Activated CD8-positive, alpha-beta memory T cell treated with anti-CD3 and anti-CD28 coated beads for 36 hours (primary cell): Measurements from ENCODE around the gene ITGBL1. TPM values are rescaled to one million over a fixed set of nuclear protein-coding genes. Genes with fewer than 3 reads are reported as not detected.

Experiments
- CTCF ChIA-PET: fragments of 350-600 bp; sonication (Branson Sonifier 250); formaldehyde crosslinking; loops from one replicate; lab custom pipeline; 2021; ENCODE audit warnings: antibody characterized with exemption; lab: Charles Lee
- POLR2A ChIA-PET: fragments of 350-600 bp; sonication (Branson Sonifier 250); formaldehyde crosslinking; loops from one replicate; lab custom pipeline; 2021; ENCODE audit warnings: antibody characterized with exemption; lab: Charles Lee
- total RNA-seq, 2 experiments: library from RNA; stranded (reverse); gene quantifications; one replicate each; pipeline ENCODE4 v1.2.3, GENCODE V29; 2021

ITGBL1 gene
- total RNA-seq, 2 experiments from 2014 or later: not detected

DNA sequence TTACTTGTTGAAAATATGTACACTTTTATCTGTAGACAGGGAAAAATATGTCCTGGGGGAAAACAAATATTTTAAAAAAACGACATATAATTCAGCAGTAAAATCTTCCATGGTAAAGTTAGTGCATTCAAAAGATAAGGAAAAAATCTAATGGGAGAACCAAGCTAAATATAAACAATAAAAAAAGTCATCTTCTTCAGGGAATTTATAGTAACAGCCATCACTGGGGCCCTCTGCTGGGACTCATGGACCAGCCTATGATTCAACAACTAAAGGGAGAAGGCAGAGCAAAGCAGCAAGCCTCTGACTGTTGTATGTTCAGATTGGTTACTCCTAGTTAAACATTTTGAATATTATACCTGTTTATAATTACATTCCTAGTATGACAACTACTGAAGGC, 93.0 kb downstream of the ITGBL1 start:
- ChIA-PET POLR2A (no interaction called here), CTCF (no interaction called here)

DNA sequence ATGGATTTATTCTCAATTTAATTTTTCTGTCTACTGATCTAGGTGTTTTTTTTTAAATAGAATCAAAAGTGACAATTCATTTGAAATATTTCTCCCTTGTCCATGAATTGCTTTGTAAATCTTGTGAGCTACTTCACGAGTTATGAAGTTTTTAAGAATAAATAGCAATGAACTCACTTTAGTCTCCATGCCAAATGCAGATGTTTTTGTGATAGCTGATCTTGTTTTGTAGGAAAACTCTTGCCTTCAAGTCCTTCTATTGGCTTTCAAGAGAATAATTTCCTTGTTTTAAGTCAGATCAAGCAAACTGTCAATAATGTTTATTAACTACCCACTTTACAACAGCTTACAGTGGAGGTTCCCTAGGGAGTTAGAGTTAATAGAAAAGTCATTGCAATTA, 99.8 kb downstream of the ITGBL1 start:
- CTCF ChIA-PET: no interaction called here

DNA sequence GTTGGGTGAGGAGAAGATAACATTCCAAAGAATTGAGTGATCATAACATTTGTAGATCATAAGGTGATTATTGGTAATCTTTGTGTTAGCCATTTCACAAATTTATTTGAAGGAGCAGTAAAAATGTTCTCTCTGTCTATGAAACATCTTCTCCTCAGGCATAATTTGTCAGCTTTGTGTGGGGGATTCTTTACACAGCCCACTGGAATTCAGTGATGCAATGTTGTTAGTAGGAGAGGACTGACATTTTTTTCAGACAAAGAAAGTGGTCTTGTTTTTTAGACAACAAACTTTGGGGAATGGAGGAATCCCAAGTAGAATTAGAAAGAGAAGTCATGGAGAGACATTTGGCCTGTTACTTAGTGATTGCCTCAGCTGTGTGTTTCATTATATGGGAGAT, 100.3 kb downstream of the ITGBL1 start:
- POLR2A ChIA-PET: no interaction called here
- CTCF ChIA-PET: no interaction called here

More for the DNA sequence above, 99.8 kb downstream of the ITGBL1 start:
- POLR2A ChIA-PET: no interaction called here

DNA sequence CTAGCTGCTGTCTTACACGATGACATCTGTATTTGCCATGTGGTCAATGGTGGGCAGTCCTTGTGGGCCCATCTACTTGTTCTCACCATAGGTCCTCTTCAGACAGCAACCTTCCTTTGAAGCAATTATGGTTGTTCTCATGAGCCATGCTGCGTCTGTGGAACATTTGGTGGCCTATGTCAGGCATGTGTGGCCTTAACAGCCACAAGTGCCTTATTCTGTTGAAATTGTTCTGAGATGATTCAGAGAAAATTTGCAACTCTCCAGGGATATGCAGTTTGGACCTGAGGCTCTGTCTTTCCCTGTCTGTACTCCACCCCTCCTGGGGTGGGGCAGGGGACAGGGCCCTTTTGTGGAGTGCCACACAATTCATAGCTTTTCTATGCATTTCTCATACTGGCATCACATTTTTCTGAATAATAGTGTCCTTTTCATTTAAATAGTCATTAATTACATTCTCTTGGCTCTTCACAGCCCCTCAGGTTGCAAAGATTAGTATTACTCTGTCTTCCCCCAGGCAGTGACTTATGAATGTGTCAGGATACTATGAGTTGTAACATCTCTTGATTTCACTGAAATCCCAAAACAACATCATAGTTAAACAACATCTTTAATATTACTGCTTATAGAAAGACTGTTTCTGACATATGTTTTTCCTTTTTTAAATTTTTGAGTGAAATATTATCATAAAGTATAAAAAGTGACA, 102.1 kb downstream of the ITGBL1 start:
- POLR2A ChIA-PET: no interaction called here
- CTCF ChIA-PET: no interaction called here

DNA sequence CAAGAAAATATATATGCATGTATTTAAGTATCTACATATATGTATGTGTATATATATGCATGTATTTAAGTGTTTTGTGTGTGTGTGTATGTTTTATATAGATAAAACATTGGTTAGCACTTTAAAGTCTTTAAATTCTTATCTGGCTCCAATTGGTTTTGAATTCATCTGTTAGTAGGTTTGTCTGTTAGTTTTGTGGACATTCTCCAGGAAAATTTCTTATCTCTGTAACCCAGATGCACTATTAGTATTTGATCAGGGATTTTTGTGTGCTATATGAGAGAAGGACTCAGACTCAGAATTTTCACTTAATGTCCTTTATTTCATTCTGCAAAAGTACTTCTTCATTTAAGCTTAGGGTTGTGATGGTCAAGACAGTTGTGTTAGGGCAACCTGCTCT, 103.1 kb downstream of the ITGBL1 start:
- ChIA-PET POLR2A (no interaction called here), CTCF (no interaction called here)

DNA sequence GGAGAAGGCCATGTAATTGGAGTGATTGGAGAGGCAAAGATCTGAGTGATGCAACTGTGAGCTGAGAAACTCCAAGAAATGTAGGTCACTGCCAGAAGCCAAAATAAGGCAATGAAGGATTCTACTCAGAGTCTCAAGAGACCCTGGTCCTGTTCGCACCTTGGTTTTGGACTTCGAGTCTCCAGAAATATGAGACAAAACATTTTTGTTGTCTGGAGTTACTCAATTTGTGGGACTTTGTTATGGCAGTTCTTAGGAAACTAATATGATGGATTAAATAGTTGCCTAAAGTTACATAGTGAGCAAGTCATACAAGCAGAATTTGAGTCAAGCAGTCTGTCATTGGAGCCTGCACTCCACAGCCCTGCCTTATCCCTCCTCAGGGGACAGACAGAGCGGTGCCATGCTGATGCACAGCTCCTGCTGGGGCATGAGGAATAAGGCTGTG, 104.2 kb downstream of the ITGBL1 start:
- POLR2A ChIA-PET: no interaction called here
- CTCF ChIA-PET: no interaction called here

DNA sequence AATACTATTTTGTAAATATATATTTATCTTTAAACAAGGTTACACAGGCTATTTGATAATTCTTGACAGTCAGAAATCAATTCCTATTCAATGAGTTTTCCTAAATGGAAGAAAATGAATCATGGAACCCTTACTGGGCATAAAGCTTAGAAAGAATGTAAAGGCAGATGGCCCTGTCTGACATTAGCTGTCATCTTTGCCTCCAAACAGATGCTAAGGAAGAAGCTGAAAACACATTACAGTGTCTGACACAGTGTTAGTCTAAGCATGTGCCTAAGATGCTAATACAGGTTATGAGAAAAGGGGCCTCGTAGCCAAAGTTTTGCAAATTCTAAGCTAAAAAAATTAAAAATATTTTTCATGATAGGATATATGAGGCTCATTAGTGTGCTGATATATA, 112.8 kb downstream of the ITGBL1 start:
- ChIA-PET POLR2A (no interaction called here), CTCF (no interaction called here)

DNA sequence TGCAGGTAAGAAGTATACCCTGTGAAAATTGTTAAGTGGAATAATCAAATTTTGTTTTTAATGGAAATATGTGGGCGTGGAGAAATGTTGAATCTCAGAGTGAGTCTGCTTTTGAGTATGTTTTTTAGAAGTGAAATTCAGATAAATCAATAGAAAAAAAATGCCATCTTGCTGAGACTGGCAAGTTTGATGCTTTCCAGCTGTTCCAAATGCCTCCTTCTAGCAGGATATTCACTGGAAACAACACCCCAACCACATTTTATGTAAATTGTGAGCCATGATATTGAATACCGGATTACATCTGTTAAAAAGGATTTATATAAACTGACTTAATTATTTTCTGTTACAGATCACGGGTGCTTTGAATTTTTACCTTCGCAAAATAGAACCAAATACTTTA, 115.4 kb downstream of the ITGBL1 start:
- ChIA-PET CTCF (no interaction called here), POLR2A (no interaction called here)

DNA sequence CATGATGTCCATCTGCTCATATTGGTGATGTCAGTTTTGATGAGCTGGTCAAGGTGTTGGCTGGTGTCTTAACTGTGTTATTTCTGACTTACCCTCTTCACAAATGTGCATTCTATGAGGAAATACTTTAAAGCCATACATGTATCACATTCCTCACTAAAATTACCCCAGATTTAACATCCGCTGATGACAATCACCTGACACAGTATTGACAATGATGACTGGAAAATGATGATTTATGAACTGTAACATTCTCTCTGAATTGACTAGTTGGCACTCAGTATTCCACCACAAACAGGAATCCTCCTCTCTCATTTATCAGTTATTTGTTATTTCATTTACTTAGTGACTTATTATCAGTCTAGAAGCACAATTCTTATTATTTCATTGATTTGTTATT, 117.3 kb downstream of the ITGBL1 start:
- ChIA-PET POLR2A (no interaction called here), CTCF (no interaction called here)

DNA sequence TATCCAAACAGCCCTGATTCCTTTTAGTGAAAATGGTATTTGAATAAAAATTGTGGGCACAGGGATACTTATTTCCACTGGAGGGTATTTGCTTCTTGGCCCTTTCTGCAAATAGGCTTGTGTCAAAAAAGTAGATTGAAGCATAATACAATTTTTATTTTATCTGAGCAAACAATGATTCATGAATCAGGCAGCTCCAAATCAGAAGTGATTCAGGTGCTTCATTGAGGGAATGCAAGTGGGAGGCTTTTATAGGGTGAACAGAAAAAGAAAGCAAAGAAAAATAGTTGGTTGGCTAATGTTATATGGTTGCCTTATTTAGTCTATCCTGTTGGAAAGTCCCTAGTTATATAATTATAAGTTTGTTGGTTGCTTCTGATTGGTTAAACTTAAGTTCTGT, 117.9 kb downstream of the ITGBL1 start:
- POLR2A ChIA-PET: no interaction called here
- CTCF ChIA-PET: no interaction called here

DNA sequence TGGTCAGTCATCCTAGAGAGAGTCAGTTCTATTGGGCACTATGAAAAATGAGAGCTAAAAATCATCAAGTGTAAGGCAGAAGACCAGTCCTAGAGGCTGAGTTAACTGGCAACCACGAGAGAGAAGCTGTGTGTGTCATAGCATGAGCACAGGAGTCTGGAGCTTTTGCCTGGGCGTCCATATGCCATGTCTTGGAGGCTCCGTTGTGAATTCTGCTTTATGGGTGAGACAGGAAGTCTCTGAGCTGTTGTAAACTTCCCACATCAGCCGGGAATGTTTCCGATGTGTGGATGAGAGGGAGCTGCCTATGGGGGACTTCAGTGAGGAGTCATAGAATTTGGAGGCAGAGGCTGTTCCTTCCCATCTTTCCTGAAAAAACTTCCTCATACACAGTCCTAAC, 120.0 kb downstream of the ITGBL1 start:
- ChIA-PET CTCF (no interaction called here), POLR2A (no interaction called here)

DNA sequence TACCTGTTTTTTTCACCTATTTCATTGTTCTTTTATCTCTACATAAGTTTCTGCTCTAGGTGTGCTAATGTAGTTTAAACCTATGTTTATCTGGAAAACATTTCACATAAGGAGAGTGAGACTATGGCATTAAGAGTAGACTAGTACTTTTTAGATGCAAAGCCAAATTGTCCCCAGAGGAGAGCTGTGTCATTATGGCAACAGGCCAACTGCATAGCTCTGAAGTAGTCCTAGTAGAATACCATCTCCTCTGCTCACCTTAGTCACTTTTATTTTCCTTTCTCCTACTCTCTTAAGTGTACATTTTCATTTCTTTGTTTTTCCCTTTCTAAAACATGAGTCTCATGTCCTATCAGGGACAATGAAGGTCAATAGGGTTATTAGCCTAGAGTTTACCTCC, 123.1 kb downstream of the ITGBL1 start:
- CTCF ChIA-PET: no interaction called here
- POLR2A ChIA-PET: no interaction called here

DNA sequence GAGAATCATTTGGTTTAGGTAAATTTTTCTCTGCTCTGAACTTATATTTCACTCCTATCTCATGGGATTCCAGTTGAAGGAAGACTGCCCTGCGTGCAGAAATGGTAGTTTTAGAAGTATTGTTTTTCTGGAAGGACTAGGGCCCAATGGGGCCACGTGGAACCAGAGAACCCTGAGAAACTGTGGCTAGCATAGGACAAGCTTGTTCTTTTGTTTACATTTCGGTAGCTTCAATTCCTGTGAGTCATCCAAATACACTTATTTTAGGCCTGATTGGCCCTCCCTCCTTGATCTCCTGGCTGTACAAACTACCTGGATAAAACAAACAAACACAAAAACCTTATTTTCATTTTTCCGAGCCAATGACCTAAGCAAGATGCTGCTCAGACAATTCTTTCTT, 124.0 kb downstream of the ITGBL1 start:
- ChIA-PET CTCF (no interaction called here), POLR2A (no interaction called here)

DNA sequence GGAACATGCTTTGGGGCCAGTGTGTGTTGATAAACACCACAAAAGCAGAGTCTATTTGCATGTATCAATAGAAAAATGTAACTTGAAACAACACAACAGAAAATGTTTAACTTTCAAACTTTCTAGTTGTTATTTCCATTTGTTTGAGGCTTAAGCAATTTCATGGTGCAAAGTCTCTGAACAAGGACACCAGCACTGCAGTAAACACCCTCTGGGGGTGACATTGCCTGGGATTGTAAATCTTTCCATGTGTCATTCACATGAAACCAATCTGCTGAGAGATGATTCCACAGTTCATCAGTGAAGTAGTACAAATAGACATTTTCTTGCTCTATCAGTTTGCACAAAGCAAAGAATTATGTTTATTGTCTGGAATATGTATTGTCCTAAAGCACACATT, 124.5 kb downstream of the ITGBL1 start:
- CTCF ChIA-PET: no interaction called here
- POLR2A ChIA-PET: no interaction called here

DNA sequence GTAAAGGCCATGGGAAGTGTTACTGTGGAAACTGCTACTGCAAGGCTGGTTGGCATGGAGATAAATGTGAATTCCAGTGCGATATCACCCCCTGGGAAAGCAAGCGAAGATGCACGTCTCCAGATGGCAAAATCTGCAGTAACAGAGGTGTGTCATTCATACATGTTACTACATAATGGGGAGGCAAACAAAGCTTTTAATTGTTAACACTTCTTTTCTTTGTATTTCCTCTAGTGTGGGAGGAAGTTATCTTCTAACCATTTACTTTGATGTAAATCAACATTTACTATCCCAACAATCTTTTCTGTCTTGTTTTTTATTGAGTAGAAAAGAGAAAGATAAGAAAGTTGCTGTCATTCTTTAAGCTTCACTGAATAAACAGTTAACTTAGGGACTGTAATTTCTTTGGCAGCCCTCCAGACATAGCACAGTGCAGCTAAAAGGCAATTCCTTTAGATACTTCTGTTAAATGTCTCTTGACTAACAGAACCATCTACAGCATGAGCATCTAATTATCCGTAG, 126.9 kb downstream of the ITGBL1 start:
- ChIA-PET CTCF (interaction anchor here (0.6 kb wide), 1 partner anchor 11 kb away, joined by 3 read pairs; no protein-coding TSS in a partner anchor), POLR2A (no interaction called here)

DNA sequence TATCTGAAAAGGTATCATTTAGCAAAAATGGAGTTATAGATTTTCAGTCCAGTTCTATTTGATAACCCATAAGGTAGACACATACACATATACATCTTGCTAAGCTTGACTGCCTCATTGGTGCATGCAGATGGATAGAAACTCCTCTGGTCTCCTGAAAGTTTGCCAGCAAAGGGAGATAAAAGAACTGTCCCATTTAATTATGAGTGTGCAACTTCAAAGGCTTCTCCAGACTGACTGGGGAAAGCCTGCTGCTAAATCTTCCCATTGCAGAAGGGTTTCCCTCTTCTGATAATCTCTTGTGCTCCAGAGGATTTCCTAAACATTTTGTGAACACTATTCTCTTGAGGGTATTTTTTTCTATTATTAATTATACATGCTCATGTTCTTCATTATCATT, 131.9 kb downstream of the ITGBL1 start:
- POLR2A ChIA-PET: no interaction called here
- CTCF ChIA-PET: no interaction called here

DNA sequence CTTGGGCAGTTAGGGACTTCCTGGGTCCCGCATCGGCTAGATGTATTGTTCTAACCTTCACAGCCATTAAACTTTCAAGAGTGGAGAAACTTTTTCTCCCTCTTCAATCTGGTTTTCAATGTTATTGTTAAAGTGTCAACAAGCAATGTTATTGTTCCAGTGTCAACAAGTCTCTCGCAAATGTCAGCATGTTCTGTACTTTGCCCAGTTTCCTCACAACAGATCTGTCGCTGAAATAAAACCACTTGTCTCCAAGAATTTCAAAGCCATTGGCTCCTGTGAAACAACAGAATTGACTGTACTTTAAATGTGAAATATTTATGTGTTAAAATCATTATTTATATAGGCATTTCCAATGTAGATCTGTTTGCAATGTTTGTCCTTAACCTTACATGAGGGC, 138.0 kb downstream of the ITGBL1 start:
- ChIA-PET POLR2A (no interaction called here), CTCF (no interaction called here)

DNA sequence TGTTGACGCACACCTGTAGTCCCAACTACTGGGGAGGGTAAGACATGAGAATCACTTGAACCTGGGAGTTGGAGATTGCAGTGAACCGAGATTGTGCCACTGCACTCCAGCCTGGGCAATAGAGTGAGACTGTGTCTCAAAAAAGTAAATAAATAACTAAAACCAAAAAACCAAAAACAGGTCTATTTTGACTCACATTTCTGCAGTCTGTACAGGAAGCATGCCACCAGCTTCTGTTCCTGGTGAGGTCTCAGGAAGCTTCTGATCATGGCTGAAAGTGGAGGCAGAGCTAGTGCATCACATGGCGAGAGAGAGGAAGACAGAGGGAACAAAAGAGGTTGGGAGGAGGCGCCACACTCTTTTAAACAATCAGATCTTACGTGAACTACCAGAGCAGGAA, 142.5 kb downstream of the ITGBL1 start:
- ChIA-PET CTCF (no interaction called here), POLR2A (no interaction called here)

DNA sequence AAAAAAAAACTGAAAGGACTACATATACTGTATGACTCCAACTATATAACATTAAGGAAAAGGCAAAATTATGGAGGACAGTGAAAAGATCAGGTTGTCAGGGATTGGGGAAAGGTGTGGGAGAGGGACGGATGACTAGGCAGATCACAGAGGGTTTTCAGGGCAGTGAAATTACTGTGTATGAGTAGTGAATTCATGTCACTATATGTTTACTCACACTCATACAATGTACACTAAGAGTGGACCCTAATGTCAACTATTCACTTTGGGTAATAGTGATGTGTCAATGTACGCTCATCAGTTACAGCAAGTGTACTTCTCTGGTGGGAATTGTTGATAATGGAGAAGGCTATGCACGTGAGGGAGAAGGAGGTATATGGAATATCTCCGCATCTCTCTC, 144.3 kb downstream of the ITGBL1 start:
- ChIA-PET POLR2A (no interaction called here), CTCF (no interaction called here)

DNA sequence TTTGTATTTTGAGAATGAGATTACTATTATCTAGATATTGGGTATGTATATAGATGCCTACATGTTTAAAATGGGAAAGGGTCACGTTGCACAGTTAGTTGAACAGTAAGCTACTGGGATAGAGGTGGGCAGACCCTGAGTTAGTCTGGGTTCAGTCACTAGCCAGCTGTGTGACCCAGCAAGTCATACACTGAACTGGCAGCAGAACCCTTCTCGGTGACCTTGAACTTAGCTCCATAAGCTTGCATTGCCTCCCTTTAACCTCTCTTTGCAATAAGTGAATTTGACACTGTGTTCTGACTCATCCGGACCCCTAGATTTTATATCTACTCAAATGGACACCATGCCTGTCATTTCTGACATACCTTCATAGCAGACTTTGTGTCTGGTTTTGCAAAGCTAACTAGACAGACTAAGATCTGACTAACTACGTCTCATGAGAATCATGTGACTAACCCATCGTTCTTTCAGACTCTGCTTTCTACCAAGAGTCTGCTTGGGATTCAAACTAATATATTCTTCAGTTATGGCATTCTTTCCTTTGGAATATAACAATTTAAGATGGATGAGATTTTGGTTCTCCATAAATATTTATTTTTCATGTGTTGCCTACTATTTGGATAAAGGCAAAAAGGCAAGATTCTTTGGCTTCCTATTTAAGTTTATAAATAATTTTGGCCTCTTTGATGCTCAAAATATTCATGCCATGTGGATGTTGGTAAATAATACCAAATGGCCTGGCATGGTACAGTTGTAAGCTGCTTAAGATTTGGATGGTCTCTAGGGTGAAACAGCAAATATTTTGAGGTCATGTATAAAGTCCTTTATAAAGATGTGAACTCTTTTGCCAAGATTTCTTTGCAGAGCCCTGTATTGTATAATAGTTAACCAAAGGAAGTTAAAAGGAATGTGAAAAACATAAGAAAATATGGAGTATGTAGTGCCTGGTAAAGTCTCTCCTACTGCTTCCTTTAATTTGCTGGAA, 159.3 kb downstream of the ITGBL1 start:
- CTCF ChIA-PET: no interaction called here
- POLR2A ChIA-PET: no interaction called here

DNA sequence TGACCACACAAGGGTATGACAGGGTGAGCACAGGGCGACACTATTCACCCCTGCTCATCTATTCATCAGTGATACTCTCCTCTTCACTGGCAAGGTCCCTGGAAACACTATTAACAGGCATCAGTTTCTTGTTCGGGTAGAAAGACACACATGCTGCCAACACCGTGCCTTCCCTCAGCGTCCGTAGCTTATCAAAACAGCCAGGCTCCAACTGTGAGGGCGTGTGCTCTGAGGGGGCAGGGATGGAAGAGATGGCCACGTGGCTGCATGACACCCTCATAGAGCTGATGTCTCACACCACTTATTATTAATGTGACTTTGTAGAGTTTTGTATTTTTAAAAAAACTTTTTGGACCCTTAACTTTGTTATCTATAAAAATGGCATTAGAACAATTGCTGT, 160.3 kb downstream of the ITGBL1 start:
- POLR2A ChIA-PET: no interaction called here
- CTCF ChIA-PET: no interaction called here
